ENCODE results near the gene TXNL1. TPM values are rescaled to one million over a fixed set of nuclear protein-coding genes. Genes with fewer than 3 reads are reported as not detected.
A peak's percentile ranks its signal among the peaks of the same experiment; 100 is the strongest.
"Not testable (repeated sequence)": the region's sequence is repeated elsewhere in the genome, so short reads cannot be mapped to it uniquely, and the experiment has no call there.

TXNL1 gene
- total RNA-seq, 1 donor from 2014 or later, result 46.0 TPM

DNA sequence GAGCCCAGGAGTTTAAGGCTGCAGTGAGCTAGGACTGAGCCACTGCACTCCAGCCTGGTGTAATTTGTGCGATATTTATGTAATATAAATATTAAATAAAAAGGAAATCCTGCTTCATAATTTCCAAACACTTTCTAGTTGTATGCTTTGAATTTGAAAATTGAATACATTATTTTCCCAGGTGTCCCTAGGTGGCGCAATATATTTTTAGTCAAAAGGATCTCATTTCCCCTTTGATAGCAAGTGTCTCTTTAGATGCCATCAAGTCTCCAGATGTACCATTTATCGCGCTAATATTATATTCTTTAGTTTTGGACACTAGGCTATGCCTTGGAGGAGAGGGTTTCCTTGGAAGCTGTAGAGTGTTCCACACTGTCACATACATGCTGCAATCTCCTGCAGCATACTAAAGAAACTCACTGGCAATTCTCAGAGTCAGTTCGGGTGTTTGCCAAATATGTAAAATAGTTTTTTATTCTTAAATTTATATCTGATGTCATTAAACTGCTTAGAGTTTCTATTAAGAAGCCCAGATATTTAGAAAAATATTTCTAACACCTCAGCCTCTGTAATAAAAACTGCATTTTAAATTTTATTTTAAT lies 7.1 kb upstream of the TXNL1 start:
- no peak for DNase-seq (ENCODE audit: low read depth, low spot score)

DNA sequence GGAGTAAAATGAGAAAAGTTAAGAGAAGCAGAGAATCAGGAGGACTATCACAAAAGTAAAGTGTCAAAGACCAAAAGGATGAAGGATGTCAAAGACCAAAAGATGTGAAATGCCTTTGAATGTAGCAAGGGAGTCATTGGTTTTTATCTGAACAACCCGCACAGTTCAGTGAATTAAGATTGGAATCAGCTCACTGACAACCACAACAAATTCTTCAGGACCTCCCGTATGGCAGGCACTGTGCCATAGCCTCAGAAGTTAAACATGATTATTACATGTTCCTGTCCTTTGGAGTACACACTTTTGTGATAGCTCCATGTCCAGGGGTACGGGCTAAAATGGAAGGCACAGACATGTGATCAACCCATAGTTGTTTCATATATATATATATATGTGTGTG lies 5.0 kb upstream of the TXNL1 start:
- no peak for DNase-seq (ENCODE audit: low read depth, low spot score)

DNA sequence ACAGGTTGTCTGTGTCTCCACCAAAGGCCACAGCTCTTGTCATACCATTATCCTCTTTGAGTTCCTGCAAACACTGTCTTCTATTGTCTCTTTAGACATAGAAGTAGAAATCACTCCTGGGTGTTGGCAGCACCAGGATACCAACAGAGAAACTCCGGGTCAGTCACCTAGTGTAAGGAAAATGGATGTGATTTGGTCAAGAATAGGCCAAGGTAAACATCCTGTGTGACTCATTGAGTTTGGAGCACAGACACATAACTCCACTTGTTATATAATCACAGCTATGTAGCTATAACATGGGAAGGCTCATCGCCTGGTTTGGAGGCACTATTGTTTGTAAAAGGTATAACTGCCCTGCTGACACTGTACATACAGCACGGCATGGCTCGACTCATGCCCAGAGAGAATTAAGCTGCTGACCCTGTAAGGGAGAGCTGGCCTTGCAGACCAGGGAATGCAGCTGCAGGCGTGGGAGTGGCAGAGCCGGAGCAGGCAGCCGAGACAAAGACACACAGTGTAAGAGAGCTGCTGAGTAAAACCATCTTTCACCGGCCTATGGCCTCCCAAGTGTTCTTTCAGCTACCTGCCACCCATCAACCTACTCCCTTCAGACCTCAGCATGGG lies 3.4 kb upstream of the TXNL1 start:
- DNase-seq (ENCODE audit: low read depth, low spot score), result no peak

DNA sequence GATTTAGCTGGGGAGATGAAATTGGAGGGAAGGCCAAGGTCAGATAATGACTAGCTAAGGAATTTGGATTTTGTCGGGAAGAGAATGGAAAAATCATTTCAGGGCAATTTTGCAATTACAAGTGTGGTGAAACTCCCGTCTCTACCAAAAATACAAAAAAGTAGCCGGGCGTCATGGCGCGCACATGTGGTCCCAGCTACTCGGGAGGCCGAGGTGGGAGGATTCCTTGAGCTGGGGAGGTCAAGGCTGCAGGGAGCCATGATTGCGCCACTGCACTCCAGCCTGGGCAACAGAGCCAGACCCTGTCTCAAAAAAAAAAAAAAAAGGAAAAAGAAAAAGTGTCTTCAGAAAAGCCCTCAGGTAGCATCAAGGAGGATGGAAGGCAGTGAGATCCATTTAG lies 1.2 kb upstream of the TXNL1 start:
- no peak for DNase-seq (ENCODE audit: low read depth, low spot score)

DNA sequence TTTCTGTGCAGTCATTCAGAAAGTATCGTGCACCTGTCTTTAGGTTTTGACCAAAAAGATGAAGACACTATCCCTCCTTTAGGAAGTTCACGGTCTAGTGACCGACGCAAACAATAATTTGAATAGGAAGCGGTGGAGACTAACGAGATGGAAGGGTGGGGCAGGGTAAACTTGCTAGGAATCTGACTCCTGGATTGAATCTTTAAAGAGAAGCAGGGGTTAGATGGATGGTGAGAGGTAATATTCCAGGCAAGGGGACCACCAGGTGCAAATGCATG lies 651 bp upstream of the TXNL1 start:
- no peak for DNase-seq (ENCODE audit: low read depth, low spot score)

DNA sequence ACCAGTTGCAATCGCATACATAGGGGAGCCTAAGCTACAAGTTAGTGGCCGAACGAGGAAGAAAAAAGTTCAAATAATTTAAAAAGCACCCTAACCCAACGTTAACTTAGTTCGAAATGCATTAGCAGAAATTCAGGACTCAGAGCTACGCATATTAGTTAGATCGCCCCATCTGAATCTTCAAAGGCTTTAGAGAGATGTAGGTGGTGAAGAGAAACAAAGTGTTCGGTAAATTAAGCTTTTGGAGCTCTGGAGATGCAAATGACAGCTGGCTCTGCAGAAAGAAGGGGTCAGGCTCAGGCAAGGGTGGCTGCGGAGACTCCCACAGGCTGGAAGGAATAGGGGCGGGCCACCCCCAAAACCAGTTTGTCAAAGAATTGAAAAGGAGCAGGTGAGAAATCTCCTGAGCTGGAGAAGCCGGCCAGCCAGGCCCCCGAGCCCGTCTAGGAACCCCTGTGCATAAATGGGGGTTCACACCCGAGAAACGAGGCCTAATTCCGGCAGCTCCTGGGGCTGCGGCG lies 621 bp downstream of the TXNL1 start:
- DNase-seq (ENCODE audit: low read depth, low spot score), result no peak

DNA sequence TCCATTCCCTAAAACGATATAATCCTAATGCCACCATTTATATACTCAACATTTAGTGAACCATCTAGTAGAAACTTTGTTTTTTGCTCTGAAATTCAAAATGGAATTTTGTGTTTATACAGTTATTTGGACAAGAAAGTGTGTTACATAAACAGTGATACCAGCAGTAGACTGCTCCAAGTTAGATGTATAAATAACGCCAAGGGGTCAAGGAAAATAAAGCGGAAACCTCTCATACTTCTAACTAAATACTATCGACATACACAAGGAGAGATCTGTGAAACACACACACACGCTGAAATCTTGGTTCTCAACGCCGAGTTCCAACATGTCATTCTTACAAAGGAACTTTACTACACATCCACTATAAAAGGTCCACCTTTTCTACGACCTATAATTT lies 1.2 kb downstream of the TXNL1 start:
- no peak for DNase-seq (ENCODE audit: low read depth, low spot score)

DNA sequence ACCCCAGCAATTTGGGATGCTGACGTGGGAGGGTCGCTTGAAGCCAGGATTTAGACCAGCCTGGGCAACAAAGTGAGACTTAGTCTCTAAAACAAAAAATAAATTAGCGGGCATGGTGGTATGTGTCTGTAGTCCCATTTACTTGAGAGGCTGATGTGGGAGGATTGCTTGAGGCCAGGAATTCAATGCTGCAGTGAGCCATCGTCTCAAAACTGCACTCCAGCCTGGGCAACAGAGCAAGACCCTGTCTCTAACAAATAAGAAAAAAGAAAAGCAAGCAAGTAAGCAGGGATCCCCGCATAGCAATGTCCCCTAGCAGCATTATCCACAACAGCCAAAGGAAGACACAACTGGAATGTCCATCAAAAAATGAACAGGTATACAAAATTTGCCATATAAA lies 3.4 kb downstream of the TXNL1 start:
- no peak for DNase-seq (ENCODE audit: low read depth, low spot score)

DNA sequence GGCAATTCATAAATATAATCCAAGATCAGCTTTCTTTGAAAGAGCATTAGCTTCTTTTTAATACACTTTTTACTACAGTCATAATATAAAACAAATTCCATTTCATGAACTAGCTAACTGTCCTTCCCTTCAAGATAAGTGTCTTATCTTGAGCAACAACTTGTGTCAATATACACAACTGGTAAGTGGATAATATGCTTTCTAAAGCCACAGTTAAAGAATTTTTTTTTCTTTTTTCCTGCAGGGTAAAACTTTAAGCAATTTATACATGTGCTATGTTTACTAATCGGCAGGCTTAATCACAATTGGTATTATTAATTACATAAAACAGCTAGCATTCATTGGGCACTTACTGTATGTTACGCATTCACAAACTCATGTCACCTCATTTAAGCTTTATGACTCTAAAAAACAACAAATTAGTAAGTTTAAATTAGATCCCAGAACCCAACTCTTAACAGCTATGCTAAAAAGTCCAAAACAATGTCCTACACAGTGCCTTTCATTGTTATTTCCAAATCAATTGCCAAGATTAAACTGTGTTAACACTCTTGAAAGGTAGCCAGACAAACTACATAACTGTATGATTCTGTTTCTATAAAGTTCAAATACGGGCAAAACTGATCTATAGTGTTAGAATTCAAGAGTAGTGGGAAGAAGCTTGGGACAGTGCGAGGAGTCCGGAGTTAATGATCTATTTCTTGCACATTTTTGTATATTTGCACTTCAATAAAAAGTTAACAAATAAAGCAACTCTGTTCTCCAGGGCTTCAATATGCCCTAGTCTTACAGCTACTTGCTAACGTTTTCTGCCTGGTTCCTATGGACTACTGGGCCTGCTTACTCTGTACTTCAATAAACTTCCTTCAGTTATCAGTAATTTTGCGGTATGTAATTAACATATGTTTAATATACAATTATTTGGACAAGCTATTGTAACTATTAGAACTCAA lies 6.0 kb downstream of the TXNL1 start:
- DNase-seq (ENCODE audit: low read depth, low spot score), result no peak

DNA sequence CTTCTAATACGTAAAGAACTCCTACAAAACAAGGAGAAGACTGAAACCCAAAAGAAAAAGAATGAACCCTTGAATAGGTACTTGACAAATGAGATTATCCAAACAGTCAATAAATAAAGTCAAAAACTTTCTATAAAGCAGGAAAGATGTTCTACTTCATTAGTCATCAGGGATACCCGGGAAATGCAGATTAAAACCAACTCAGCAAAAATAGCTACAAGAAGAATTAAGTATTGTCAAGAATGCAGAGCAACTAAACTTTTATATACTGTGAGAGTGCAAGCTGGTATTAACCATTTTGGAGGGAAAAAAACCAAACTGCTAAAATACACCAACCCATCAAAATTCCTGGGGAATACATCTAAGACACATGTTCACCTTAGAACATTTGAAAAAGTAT lies 10.4 kb downstream of the TXNL1 start:
- no peak for DNase-seq (ENCODE audit: low read depth, low spot score)

DNA sequence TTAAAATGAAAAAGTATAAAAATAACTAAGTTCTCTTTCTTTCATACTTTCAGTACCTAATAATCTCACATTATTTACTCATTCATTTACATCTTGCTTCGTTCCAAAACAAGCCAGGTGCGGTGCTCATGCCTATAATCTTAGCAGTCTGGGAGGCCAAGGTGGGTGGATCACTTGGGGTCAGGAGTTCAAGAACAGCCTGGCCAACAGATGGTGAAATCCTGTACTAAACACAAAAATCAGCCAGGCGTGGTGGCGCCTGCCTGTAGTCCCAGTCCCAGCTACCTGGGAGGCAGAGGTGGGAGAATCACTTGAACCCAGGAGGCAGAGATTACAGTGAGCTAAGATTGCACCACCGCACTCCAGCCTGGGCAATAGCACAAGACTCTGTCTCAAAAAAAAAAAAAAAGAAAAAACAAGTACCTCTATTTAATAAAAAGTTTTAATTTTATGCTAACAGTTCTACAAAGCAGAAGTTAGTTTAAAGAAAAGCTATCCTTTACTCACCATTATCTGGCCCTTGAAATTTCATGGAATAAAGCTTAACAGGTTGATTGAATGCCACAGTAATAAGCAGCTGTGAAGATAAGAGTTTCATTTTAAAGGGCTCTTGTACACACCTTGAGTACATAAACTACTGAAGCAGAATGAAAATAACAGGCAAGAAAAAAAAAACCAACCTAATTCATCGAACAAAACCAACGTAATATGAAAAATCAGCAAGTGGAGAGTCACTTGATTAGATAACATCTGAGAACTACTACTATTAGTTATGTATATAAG lies 22.5 kb downstream of the TXNL1 start:
- no peak for DNase-seq (ENCODE audit: low read depth, low spot score)

DNA sequence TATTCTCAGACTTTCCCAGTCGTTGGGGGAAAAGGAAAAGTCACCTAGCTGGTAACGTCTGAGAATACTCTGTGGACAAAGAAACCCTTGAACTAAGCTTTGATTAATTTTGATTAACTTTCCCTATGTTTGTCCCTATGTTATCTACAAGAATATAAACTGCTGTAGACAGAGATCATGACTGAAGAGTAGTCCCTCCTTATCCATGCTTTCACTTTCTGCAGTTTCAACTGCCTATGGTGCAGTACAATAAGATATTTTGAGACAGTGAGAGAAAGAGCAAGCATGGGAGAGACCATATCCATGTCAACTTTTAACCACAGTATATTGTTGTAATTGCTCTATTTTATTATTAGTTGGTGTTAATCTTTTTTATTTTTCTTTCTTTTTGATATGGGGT lies 31.8 kb downstream of the TXNL1 start:
- no peak for DNase-seq (ENCODE audit: low read depth, low spot score)

DNA sequence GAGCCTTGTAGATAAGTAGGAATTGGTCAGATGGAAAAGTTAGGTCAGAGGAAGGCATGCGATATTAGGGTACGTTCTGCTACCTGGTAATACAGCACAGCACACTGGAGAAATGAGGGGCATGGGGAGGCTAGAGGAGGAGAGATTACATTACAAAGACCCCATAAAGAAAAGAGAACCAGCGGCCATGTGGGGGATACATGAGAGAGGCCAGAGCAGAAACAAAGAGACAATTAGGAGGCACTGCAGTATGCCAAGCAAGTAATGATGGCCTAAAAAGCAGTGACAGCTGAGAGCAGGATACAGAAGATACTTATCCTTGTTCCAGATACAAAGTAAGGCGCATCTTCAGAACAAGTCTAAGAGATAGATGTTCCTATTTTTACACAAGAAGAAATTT lies 40.0 kb downstream of the TXNL1 start:
- no peak for DNase-seq (ENCODE audit: low read depth, low spot score)

DNA sequence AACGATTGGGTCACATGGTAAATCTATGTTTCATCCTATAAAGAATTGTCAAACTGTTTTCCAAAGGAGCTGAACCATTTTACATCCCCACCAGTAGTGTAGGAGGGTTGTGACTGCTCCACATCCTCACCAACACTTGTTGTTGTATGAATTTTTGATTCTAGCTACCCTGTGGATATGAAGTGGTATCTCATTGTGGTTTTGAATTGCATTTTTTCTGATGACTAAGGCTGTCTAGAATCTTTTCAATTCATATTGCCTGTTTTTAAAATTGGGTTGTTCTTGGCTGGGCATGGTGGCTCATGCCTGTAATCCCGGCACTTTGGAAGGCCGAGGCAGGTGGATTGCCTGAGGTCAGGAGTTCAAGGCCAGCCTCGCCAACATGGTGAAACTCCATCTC lies 44.5 kb downstream of the TXNL1 start:
- DNase-seq (ENCODE audit: low read depth, low spot score), result no peak

DNA sequence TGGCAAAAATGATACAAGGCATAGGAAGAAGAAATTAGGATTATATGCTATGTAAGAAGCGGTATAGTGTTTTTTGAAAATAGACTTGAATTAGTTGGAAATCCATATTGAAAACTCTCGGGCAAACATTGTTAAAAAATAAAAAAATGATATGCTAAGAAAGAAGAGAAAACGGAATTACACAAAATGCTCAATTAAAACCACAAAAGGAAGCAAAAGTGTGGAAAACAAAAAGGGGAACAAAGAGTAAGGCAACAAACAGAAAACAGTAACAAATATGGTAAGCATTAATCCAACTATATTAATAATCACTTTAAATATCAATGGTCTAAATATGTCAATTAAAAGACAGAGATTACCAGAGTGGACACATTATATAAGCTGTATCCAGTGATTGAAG lies 58.4 kb downstream of the TXNL1 start:
- DNase-seq (ENCODE audit: low read depth, low spot score), result no peak

DNA sequence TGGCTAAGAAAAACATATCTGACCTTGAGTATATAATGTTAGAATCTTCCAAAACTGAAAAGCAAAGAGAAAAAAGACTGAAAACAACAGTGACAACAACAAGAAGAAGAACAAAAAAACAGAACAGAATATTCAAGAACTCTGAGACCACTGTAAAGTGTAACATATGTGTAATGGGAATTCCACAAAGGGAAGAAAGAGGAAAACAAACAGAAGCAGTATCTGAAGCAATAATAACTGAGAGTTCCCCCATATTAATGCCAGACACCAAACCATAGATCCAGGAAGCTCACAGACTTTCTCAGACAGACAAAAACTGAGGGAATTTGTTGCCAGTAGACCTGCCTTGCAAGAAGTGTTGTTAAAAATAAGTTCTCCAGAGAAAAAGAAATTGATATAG lies 58.9 kb downstream of the TXNL1 start:
- no peak for DNase-seq (ENCODE audit: low read depth, low spot score)

DNA sequence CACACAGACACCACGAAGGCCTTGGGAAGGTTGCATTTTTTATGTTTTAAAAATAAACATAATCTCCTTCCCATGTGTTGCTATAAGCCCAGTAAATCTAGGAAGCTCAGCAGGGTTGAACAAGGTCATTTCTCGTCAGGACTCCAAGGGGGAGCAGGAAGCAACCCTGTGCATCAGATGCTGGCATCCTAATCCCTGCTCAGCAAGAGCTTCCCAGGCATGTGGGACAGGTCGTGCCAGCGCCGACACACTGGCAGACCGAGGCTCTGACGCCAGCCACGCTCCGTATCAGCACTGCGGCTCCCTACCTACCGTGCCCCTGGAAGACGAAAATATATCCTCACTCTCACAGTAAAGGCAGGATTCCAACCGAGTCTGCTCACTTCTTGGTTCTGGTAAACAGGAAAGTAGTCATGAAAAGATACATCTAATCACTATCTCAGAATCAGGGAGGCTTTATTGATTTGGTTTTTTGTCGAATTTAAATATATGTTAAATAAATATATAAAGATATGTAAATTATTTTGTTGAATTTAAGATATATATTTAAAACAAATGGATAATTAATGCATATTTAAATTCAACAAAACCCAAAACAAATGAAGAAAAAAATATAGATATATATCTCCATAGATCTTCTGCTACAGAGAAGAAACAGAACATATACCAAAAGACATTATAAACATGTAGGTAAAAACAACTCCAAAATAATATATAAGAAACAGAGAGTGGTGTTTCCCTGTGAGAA lies 61.4 kb downstream of the TXNL1 start:
- no peak for DNase-seq (ENCODE audit: low read depth, low spot score)

DNA sequence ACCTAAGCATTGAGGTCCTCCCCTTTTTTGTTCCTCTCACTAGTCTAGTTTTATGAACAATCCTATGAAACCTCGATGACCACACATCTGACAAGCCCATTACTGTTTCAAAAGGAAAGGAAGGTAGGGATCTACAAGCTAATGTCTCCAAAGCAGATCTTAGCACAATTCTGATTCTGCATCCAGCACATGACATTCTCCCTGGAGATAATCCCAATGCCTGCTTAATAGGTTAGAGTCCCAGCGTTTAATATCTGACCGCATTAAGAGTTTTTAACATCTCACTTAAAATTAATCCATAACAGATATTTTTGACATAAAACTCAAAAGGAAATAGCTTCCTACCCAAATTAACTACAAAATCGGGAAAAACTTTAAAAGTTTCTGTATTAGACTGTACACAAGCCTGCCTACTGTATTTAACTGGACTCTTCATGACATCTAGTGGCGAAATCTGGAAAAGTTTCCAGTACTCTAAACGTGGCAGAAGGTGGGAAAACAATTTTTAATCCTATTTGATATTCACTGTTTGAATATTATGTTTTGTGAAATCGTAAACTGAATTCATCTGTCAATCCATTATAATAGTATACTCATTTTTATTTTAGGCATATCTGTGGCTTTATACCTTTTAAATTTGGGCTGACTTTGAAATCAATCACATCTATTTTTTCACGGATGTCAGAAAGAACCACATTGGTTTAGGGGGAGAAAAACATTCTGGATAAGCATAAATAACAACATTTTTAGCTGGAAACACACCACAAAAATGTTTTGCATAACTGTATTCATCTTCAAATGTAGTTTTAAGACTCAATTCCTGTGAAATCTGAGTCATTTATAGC lies 62.4 kb downstream of the TXNL1 start:
- DNase-seq (ENCODE audit: low read depth, low spot score), result peak; percentile 20

DNA sequence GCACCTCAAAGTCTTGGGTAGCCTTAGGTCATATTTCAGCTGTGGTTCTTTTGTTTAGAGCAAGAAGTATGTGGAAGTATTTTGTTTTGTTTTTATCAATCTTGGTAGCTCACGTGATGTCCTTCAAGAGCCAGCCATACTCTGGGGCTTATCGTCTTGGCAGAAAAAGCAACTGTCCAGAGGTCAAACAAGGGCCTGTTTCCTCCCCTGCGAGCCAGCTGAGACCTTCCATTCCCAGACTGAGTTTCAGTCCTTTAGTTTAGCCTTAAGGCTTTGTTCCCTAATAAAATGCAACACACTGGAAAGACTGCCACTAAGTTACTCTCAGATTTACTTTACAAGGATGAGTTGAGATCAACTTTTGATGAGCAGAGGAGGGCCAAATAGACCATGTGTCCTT lies 63.5 kb downstream of the TXNL1 start:
- DNase-seq (ENCODE audit: low read depth, low spot score), result peak; percentile 84

DNA sequence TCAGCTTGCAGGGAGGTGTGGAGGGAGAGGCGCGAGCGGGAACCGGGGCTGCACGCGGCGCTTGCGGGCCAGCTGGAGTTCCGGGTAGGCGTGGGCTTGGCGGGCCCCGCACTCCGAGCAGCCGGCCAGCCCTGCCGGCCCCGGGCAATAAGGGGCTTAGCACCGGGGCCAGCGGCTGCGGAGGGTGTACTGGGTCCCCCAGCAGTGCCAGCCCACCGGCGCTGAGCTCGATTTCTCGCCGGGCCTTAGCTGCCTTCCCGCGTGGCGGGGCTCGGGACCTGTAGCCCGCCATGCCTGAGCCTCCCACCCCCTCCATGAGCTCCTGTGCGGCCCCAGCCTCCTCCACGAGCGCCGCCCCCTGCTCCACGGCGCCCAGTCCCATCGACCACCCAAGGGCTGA lies 66.1 kb downstream of the TXNL1 start:
- not testable (repeated sequence) for DNase-seq (ENCODE audit: low read depth, low spot score)
